GM23248 (cell line): ENCODE data around the gene ADAMTS5. TPM values are rescaled to one million over a fixed set of nuclear protein-coding genes. Genes with fewer than 3 reads are reported as not detected.

Source experiments
- DNase-seq: peaks from one replicate; pipeline ENCODE4 v3.0.0-alpha.2; 2015
- H2AFZ ChIP-seq: fragments of 200-600 bp; sonication (generic); 2 replicates; pipeline ENCODE4 v1.6.1; 2016; ENCODE audit warnings: antibody characterized with exemption
- H3F3A ChIP-seq: fragments of 200-600 bp; sonication (generic); 2 replicates; pipeline ENCODE4 v1.6.1; 2016; ENCODE audit warnings: mild to moderate bottlenecking, antibody characterized with exemption, mixed run types; ENCODE audit not compliant: insufficient read depth
- H3K27ac ChIP-seq: fragments of 200-600 bp; sonication (generic); 2 replicates; pipeline ENCODE4 v1.5.1; 2016; ENCODE audit warnings: mild to moderate bottlenecking
- H3K27me3 ChIP-seq: fragments of 200-600 bp; sonication (generic); replicated peaks from 2 replicates; pipeline ENCODE4 v1.6.1; 2016; ENCODE audit warnings: mild to moderate bottlenecking; ENCODE audit not compliant: insufficient read depth
- H3K36me3 ChIP-seq: fragments of 200-600 bp; sonication (generic); 2 replicates; pipeline ENCODE4 v1.6.1; 2016; ENCODE audit warnings: low read depth, mild to moderate bottlenecking
- H3K4me1 ChIP-seq: fragments of 200-600 bp; sonication (generic); 2 replicates; pipeline ENCODE4 v1.6.1; 2016; ENCODE audit warnings: mild to moderate bottlenecking; ENCODE audit not compliant: insufficient read depth
- H3K4me2 ChIP-seq: fragments of 200-600 bp; sonication (generic); one replicate; pipeline ENCODE4 v1.6.1; 2016; ENCODE audit warnings: mild to moderate bottlenecking; ENCODE audit not compliant: unreplicated experiment
- H3K4me3 ChIP-seq: fragments of 200-600 bp; sonication (generic); 2 replicates; pipeline ENCODE4 v1.5.1; 2016; ENCODE audit warnings: mild to moderate bottlenecking
- H3K79me2 ChIP-seq: fragments of 200-600 bp; sonication (generic); 2 replicates; pipeline ENCODE4 v1.6.1; 2016; ENCODE audit warnings: mild to moderate bottlenecking; ENCODE audit not compliant: insufficient read depth
- H3K9ac ChIP-seq: fragments of 200-600 bp; sonication (generic); 2 replicates; pipeline ENCODE4 v1.6.1; 2016; ENCODE audit warnings: mild to moderate bottlenecking
- H3K9me2 ChIP-seq: fragments of 200-600 bp; sonication (generic); 2 replicates; pipeline ENCODE4 v1.6.1; 2016; ENCODE audit warnings: mixed run types, mild to moderate bottlenecking, moderate library complexity; ENCODE audit not compliant: insufficient read depth
- H3K9me3 ChIP-seq: fragments of 200-600 bp; sonication (generic); one replicate; pipeline ENCODE4 v1.6.1; 2017; ENCODE audit warnings: low read depth
- H4K20me1 ChIP-seq: fragments of 200-600 bp; sonication (generic); 2 replicates; pipeline ENCODE4 v1.6.0; 2016; ENCODE audit not compliant: insufficient read depth
- EZH2 ChIP-seq: fragments of 200-600 bp; sonication (generic); IDR thresholded peaks from 2 replicates; pipeline ENCODE4 v1.6.1; 2018; ENCODE audit warnings: antibody characterized with exemption, mild to moderate bottlenecking; ENCODE audit not compliant: insufficient read depth, poor library complexity, severe bottlenecking
- EZH2phosphoT487 ChIP-seq: fragments of 200-600 bp; sonication (generic); IDR thresholded peaks from 2 replicates; pipeline ENCODE4 v1.6.1; 2018; ENCODE audit warnings: antibody characterized with exemption, moderate library complexity, mild to moderate bottlenecking, low read depth; ENCODE audit not compliant: insufficient read depth
- WGBS, 2 experiments: methylation state at CpG; one replicate each; pipeline ENCODE4 v1.1.6; 2015 to 2017; ENCODE audit warnings: low lambda C conversion rate in 2 of 2, low coverage in 1 of 2; ENCODE audit errors: missing lambda C conversion rate in 2 of 2; 5-methylcytosine and 5-hydroxymethylcytosine counted together
- in situ Hi-C: fragments of 300-500 bp; cut with MboI; formaldehyde crosslinking; loops from 2 replicates; pipeline ENCODE4 v1.15.0; 2020
- polyA plus RNA-seq: library from polyadenylated mRNA; unstranded; fragments of >200 nt; fragmentation: Nextera tagmentation; extraction: Ambion mirVana; gene quantifications from 2 replicates; pipeline ENCODE4 v1.2.1, GENCODE V29; 2016
- total RNA-seq: library from RNA; depleted of rRNA; stranded (reverse); fragments of >200 nt; shearing (Covaris generic); gene quantifications from 2 replicates; pipeline ENCODE4 v1.2.3, GENCODE V29; 2014

The ADAMTS5 gene
- total and polyA plus RNA-seq, 2 experiments from 2014 or later = 6.5 to 9.6 TPM

- WGBS, 2 experiments = 66 to 73% methylated on average over 3 of the region's 3 CpGs
- Histone ChIP-seq H3K9ac (no peak overlapping the region), H3K79me2 (no peaks in the 10 kb centered on the region), H3K36me3 (no peaks in the 10 kb centered on the region), H3K27me3 (no peaks in the 10 kb centered on the region), H3F3A (no peaks in the 10 kb centered on the region), H3K4me2 (no peak overlapping the region), H3K9me3 (no peaks in the 10 kb centered on the region), H3K9me2 (no peaks in the 10 kb centered on the region), H3K4me3 (no peak overlapping the region), H2AFZ (no peak overlapping the region), H3K4me1 (no peaks in the 10 kb centered on the region), H3K27ac (no peak overlapping the region), H4K20me1 (no peaks in the 10 kb centered on the region)
- in situ Hi-C loops = no loop called here
- peak; percentile 30 for DNase-seq
- TF ChIP-seq EZH2phosphoT487 (no peak), EZH2 (no peak)
Observed at GRCh38 chr21:26977746-26978145, 10.9 kb upstream of the ADAMTS5 start.

- Histone ChIP-seq H3K36me3 (no peaks in the 10 kb centered on the region), H3K9me3 (no peaks in the 10 kb centered on the region), H3K9me2 (no peaks in the 10 kb centered on the region), H2AFZ (no peak overlapping the region), H4K20me1 (no peaks in the 10 kb centered on the region), H3K9ac (no peak overlapping the region), H3K27ac (no peak overlapping the region), H3F3A (peaks cover 10% of the 10 kb centered on the region; the same call in 1 of the 2 replicates), H3K79me2 (no peaks in the 10 kb centered on the region), H3K27me3 (no peaks in the 10 kb centered on the region), H3K4me2 (no peak overlapping the region), H3K4me3 (no peak overlapping the region), H3K4me1 (peaks cover 7% of the 10 kb centered on the region; the same call in 1 of the 2 replicates)
- WGBS, 2 experiments = 36 to 43% methylated on average over 2 of the region's 2 CpGs
- no peak for TF ChIP-seq EZH2
- TF ChIP-seq EZH2phosphoT487 = no peak
- in situ Hi-C loops = no loop called here
- DNase-seq = no peak
Observed at GRCh38 chr21:26973226-26973625, 6.3 kb upstream of the ADAMTS5 start.

GRCh38 chr21:26972192-26972591, 5.3 kb upstream of the ADAMTS5 start:
- no peak overlapping the region for H3K27ac ChIP-seq
- no peaks in the 10 kb centered on the region for H3K9me3 ChIP-seq
- no peak overlapping the region for H2AFZ ChIP-seq
- no peak overlapping the region for H3K4me2 ChIP-seq
- H3K9ac ChIP-seq = no peak overlapping the region
- no peaks in the 10 kb centered on the region for H3K9me2 ChIP-seq
- in situ Hi-C loops = no loop called here
- no peaks in the 10 kb centered on the region for H3K79me2 ChIP-seq
- H3K27me3 ChIP-seq = no peaks in the 10 kb centered on the region
- 35 to 47% methylated on average over 2 of the region's 2 CpGs for WGBS, 2 experiments
- DNase-seq = no peak
- H3K36me3 ChIP-seq = no peaks in the 10 kb centered on the region
- TF ChIP-seq EZH2 (no peak), EZH2phosphoT487 (no peak)
- H3F3A ChIP-seq = peaks cover 12% of the 10 kb centered on the region; the same call in 1 of the 2 replicates
- H4K20me1 ChIP-seq = no peaks in the 10 kb centered on the region
- no peak overlapping the region for H3K4me3 ChIP-seq
- H3K4me1 ChIP-seq = peaks cover 9% of the 10 kb centered on the region; the same call in 1 of the 2 replicates

- in situ Hi-C loops = no loop called here
- H3F3A ChIP-seq = peaks cover 12% of the 10 kb centered on the region; the same call in 1 of the 2 replicates
Observed at GRCh38 chr21:26969971-26970725, 3.3 kb upstream of the ADAMTS5 start.

More at GRCh38 chr21:26969971-26970725, 3.3 kb upstream of the ADAMTS5 start:
- WGBS, 2 experiments = 58 to 68% methylated on average over 6 of the region's 6 CpGs
- Histone ChIP-seq H3K9me3 (no peaks in the 10 kb centered on the region), H3K9me2 (no peaks in the 10 kb centered on the region), H4K20me1 (no peaks in the 10 kb centered on the region), H3K4me2 (no peak overlapping the region), H3K27me3 (no peaks in the 10 kb centered on the region), H2AFZ (no peak overlapping the region), H3K27ac (no peak overlapping the region), H3K9ac (no peak overlapping the region), H3K4me1 (peaks cover 10% of the 10 kb centered on the region), H3K79me2 (no peaks in the 10 kb centered on the region), H3K36me3 (no peaks in the 10 kb centered on the region), H3K4me3 (no peak overlapping the region)
- DNase-seq = peak; percentile 51
- TF ChIP-seq EZH2 (no peak), EZH2phosphoT487 (no peak)
